ENCODE data around the gene TNS2. TPM values are rescaled to one million over a fixed set of nuclear protein-coding genes. Genes with fewer than 3 reads are reported as not detected.

Gene TNS2
- total and polyA plus RNA-seq, 10 of the 15 experiments (the other 5 are each of a cell fraction or from before 2014, with no cell fraction given): 0.03 to 0.72 (median 0.16) TPM; not detected in 4

DNA sequence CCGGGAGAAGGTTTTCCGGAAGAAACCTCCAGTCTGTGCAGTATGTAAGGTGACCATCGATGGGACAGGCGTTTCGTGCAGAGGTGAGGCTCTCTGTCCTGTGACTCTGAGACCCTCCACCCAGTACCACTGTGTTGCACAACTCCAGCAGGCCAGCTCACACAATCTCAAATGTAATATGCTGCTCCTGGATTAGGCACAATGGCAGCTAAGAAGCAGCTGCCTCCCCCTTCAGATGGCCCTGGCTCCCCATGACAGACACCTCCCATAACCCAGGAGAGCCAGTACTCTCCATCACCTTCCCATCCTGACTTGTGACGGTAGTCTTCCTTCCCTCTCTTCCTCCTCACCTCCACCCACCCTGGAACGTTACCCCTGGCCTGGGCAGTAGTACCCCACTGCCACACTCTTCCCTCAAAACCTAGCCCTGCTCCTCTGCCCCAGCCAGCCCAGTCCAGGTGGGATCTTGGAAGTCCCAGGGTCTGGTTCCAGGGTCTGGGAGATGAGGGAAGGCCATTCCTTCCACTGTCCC is 2.1 kb downstream of the TNS2 start (continued):
- TF ChIP-seq, protein P1, sequence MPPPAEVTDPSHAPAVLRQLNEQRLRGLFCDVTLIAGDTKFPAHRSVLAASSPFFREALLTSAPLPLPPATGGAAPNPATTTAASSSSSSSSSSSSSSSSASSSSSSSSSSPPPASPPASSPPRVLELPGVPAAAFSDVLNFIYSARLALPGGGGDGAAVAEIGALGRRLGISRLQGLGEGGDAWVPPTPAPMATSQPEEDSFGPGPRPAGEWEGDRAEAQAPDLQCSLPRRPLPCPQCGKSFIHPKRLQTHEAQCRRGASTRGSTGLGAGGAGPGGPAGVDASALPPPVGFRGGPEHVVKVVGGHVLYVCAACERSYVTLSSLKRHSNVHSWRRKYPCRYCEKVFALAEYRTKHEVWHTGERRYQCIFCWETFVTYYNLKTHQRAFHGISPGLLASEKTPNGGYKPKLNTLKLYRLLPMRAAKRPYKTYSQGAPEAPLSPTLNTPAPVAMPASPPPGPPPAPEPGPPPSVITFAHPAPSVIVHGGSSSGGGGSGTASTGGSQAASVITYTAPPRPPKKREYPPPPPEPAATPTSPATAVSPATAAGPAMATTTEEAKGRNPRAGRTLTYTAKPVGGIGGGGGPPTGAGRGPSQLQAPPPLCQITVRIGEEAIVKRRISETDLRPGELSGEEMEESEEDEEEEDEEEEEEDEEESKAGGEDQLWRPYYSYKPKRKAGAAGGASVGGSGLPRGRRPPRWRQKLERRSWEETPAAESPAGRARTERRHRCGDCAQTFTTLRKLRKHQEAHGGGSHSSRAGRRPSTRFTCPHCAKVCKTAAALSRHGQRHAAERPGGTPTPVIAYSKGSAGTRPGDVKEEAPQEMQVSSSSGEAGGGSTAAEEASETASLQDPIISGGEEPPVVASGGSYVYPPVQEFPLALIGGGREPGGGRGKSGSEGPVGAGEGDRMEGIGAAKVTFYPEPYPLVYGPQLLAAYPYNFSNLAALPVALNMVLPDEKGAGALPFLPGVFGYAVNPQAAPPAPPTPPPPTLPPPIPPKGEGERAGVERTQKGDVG (CRISPR knock-in tag; IDR thresholded peaks at IDR 0.05): no peak
- TF ChIP-seq WRNIP1 (IDR thresholded peaks at IDR 0.05; ENCODE audit: borderline replicate concordance, low read depth, low read length): no peak
- no peak for TF ChIP-seq FOXK2 (IDR thresholded peaks at IDR 0.05)
- no peak for TF ChIP-seq RAD51 (IDR thresholded peaks at IDR 0.05)

DNA sequence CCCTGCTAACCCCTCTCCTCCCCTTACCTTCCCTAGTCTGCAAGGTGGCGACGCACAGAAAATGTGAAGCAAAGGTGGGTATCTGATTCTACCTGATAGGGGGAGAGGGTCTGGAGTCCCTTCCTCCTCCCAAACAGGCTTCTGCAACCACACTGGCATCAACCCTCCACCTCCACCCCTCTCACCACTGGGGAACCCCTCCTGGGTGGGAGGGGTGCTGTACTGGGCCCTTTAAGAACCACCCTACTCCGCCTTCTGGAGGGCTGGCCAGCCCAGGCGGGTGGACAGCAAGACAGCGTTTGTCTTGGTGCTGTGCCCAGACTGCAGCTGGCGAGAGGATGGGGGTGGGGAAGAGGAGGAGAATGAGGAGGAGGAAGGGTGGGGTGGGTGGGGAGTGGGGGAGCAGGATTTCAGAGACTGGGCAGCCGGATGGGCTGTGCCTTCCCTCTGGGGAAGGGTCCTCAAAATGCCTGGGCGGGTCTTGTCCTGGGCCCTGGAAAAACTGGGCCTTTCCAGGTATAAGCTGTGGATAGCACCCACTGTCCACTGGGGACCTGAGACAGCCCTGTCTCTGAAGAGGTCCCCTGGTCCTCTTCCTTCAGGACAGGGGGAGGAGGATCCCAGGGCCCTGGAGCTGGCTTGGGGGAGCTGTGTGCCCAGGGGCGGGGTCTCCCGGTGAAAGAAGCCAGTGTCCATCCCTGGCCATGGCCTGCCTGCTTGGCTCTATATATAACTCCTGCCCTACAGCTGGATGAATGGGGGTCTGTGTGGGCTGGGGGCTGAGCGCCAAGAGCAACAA is 2.8 kb downstream of the TNS2 start:
- Histone ChIP-seq H3K4me2 (ENCODE audit: control insufficient read depth, insufficient read depth) (no peak overlapping the region), H3K9me3 (replicated peaks; ENCODE audit: control insufficient read depth, insufficient read depth, low read length) (no peaks in the 10 kb centered on the region), H3K9ac (ENCODE audit: control insufficient read depth, insufficient read depth, low read length) (no peak overlapping the region), H2AFZ (ENCODE audit: control insufficient read depth, low read depth, low read length) (no peak overlapping the region), H3K79me2 (ENCODE audit: control insufficient read depth, insufficient read depth, low read length) (no peaks in the 10 kb centered on the region), H3K27me3 (replicated peaks in 1 of 2; ENCODE audit: control insufficient read depth in 2 of 2, insufficient read depth in 2 of 2, low read length in 1 of 2) (no peaks in the 10 kb centered on the region), H3K27ac (ENCODE audit: control insufficient read depth, insufficient read depth) (no peak overlapping the region), H4K20me1 (ENCODE audit: control insufficient read depth, insufficient read depth) (no peaks in the 10 kb centered on the region; the same call in 1 of the 2 replicates), H3K4me3 (no peak overlapping the region), H3K36me3 (ENCODE audit: control insufficient read depth in 2 of 2, insufficient read depth in 2 of 2, low read length in 1 of 2) (no peaks in the 10 kb centered on the region), H3K4me1 (ENCODE audit: control insufficient read depth, insufficient read depth, low read length) (peaks cover 17% of the 10 kb centered on the region)
- ChIA-PET CTCF (interaction anchor here (0.6 to 1.7 kb wide), 4 partner anchors 11 to 216 kb away, joined by 3 to 5 read pairs (median 3); partner anchors contain the start of gene ESPL1), RAD21 (ENCODE audit: unreplicated experiment) (no interaction called here), POLR2A (interaction anchor here (0.8 kb wide), 1 partner anchor 27 kb away, joined by 6 read pairs; the partner anchor contains the start of gene SPRYD3), SMC1A (ENCODE audit: uncharacterized antibody, unreplicated experiment) (interaction anchor here (0.7 kb wide), 1 partner anchor 13 kb away, joined by 3 read pairs; no protein-coding TSS in a partner anchor)
- DNase-seq (ENCODE audit: low read depth, low spot score) (no peak), ATAC-seq (no peak), FAIRE-seq (no peak)
- no TSS peak for BruUV-seq (replicated peaks)
- TF ChIP-seq BACH1 (IDR thresholded peaks at IDR 0.05; ENCODE audit: borderline replicate concordance) (no peak), SMAD1 (IDR thresholded peaks at IDR 0.05; ENCODE audit: low read depth, partially characterized antibody) (no peak), CREB1 (IDR thresholded peaks at IDR 0.05; ENCODE audit: low read depth) (no peak)
- TF ChIP-seq, protein P2, sequence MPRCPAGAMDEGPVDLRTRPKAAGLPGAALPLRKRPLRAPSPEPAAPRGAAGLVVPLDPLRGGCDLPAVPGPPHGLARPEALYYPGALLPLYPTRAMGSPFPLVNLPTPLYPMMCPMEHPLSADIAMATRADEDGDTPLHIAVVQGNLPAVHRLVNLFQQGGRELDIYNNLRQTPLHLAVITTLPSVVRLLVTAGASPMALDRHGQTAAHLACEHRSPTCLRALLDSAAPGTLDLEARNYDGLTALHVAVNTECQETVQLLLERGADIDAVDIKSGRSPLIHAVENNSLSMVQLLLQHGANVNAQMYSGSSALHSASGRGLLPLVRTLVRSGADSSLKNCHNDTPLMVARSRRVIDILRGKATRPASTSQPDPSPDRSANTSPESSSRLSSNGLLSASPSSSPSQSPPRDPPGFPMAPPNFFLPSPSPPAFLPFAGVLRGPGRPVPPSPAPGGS (IDR thresholded peaks at IDR 0.05; ENCODE audit: borderline replicate concordance, insufficient read depth, low read depth, low read length, poor library complexity, severe bottlenecking): no peak
- TF ChIP-seq, protein P1 (CRISPR knock-in tag; IDR thresholded peaks at IDR 0.05): no peak
- in situ Hi-C loops (cut with MboI) (no loop called here), intact Hi-C loops (cut with micrococcal nuclease; ENCODE audit: unreplicated experiment) (loop anchor here (5.0 kb wide), 1 partner anchor 45 kb away; the partner anchor contains the start of gene IGFBP6)
- WGBS (ENCODE audit: insufficient coverage, insufficient replicate concordance, low lambda C conversion rate, missing lambda C conversion rate): 53% methylated on average over 9 of the region's 11 CpGs

Data from GM12878 (cell line).